ENCODE measurements around the gene NR1H3.
A peak's percentile ranks its signal among the peaks of the same experiment; 100 is the strongest.
"Not testable (repeated sequence)": the region's sequence is repeated elsewhere in the genome, so short reads cannot be mapped to it uniquely, and the experiment has no call there.

Gene NR1H3

DNA sequence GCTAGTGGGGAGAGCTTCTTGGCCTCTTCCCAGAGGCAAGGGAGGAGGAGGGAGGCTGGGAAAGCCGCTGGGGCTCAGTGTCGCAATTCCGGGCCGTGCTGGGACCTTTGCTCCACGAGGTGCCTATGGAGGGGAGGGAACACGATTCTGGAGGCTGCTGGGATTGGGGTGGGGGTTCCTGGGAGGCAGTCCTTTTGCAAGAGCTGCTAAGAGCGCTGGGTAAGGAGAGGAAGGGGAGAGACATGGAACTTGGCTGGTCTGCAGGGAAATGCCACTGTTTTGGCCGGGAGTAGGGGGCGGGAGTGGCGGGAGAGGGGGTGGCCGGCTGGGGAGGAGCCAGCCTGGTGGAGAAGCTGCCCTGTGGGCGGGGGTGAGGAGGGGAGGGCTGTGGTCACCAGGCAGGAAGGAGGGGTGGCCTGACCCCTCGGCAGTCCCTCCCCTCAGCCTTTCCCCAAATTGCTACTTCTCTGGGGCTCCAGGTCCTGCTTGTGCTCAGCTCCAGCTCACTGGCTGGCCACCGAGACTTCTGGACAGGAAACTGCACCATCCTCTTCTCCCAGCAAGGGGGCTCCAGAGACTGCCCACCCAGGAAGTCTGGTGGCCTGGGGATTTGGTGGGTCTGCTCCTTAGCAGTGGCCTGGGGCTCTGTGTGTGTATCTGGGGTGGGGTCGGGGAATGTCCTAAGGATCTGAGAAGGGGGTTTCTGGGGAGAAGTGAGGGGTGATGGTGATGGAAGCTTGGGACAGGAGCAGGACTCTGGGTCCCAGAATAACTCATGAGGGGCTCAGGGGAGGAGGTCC, at the start of gene NR1H3:
NR1H3 (plus strand) TSS at position 480 of the 800 bp plus-strand sequence. CDS start 1,221 bp downstream, outside the sequence.
- peak; percentile 26 for DNase-seq

GRCh38 chr11:47208008-47208552, 49.7 kb upstream of the NR1H3 start:
- DNase-seq, result not testable (repeated sequence)

- DNase-seq, result no peak
Measured at GRCh38 chr11:47208628-47209027, 49.2 kb upstream of the NR1H3 start.

GRCh38 chr11:47212938-47213337, 44.9 kb upstream of the NR1H3 start:
- no peak for DNase-seq

GRCh38 chr11:47213950-47214565, 43.7 kb upstream of the NR1H3 start:
- peak; percentile 92 for DNase-seq

GRCh38 chr11:47215366-47215910, 42.4 kb upstream of the NR1H3 start:
- no peak for DNase-seq

GRCh38 chr11:47216121-47216798, 41.5 kb upstream of the NR1H3 start:
- peak; percentile 88 for DNase-seq

DNA sequence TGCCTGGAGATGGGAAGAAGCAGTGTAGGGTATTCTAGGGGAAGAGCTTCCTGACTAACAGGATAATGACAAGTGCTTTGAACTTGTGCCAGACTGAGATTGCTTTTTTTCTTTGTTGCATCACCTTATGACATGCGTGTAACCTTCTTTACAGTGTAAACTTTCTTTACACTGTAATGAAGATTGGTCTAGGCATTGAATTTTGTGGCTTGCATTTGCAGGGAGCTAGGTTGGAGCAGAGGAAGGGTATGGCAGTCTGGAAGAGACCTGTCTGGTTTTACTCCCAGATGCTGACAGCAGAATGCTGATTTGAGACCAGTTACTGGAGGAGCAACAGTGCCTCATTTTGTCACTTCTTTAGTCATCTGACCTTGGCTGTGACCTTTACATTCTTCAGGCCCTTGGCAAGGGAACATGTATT, 37.4 kb upstream of the NR1H3 start:
- peak; percentile 43 for DNase-seq

GRCh38 chr11:47222696-47223095, 35.1 kb upstream of the NR1H3 start:
- no peak for DNase-seq

- DNase-seq, result no peak
Measured at GRCh38 chr11:47225552-47226400, 32.0 kb upstream of the NR1H3 start.

GRCh38 chr11:47229161-47229560, 28.6 kb upstream of the NR1H3 start:
- no peak for DNase-seq

DNA sequence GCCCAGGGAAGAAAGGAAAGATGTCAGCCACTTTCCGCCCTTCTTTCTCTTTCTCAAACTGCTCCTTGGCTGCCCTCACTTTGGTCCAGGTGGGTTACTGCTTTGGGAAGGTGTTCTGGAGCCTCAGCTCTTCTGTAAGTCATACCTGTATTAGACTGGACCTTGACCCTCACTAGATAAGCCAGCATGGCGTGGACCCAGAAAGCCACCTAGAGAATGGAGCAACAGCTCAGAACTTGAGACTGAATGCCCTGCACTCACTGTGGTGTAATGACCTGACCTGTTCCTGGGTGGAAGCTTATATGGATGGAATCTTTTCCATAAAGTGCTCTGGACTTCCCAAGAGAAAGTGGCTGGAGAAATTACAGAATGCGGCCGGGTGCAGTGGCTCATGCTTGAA, 24.7 kb upstream of the NR1H3 start:
- no peak for DNase-seq

GRCh38 chr11:47233989-47234668, 23.7 kb upstream of the NR1H3 start:
- no peak for DNase-seq

DNA sequence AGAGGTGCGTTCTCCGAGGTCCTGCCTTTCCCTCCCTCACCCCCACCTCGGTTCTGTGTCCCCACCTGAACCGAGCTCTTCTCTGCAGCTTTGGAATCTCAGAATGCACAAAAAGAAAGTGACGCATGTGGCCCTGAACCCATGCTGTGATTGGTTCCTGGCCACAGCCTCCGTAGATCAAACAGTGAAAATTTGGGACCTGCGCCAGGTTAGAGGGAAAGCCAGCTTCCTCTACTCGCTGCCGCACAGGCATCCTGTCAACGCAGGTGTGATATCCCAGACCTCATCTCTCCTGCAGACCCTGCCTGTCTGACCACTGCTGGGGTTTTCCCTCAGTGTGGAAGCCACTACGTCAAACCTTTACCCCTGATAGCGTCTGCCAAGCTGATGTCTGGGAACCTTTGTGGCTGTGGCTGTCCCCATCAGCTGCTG, 23.1 kb upstream of the NR1H3 start:
- DNase-seq, result no peak

GRCh38 chr11:47235163-47235562, 22.6 kb upstream of the NR1H3 start:
- no peak for DNase-seq

- no peak for DNase-seq
Measured at GRCh38 chr11:47236482-47236881, 21.3 kb upstream of the NR1H3 start.

DNA sequence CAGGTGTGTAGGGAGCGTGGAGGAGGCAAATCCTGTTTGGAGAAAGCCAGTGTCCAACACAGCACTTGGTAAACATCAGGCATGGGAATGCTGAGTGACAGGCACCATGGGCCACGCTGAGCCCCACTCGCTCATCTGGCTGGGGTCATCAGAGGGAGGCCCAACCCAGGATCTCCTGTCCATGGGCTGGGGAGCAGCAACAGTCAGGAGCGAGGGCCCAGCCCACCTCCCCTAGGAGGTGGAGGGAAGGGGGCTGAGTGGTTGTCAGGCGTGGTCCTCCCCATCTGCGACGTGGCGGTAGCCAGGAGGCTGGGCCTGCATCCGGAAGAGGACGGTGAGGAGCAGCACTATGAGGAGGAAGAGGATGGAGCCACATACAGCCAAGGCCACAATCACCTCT, 17.9 kb upstream of the NR1H3 start:
- no peak for DNase-seq

- no peak for DNase-seq
Measured at GRCh38 chr11:47241841-47242301, 15.9 kb upstream of the NR1H3 start.

DNA sequence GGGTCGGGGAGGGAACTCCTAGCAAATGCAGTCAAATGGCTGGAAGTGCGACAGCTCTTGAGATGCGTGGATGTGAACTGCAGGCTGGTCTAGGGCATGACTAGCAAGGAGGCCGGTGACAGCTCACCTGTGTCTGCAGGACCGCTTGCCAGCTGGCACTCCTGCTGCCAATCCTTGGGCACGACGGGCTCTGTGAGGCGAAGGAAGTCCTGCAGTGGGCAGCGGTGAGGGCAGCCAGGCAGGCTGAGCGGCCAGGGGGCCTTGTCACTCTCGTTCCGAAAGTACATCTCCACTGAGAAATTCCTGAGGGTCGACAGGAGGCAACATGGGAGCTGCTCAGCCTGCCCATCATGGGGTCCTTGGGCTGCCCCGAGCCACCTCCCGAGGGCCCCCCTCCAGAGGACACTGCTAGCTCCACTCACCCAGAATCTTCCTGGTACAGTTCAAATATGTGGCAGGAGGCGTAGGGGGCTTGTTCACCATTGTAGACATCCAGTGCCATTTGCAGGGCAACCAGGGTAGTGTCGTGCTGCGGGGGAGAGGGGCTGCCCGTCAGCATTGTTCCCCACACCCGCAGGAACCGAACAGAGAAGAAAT, 15.1 kb upstream of the NR1H3 start:
- DNase-seq, result no peak

GRCh38 chr11:47243454-47243853, 14.3 kb upstream of the NR1H3 start:
- no peak for DNase-seq

Measured in kidney glomerular epithelial cell (primary cell).